Right lobe of liver (tissue), 4 donors: ENCODE results near the gene MYL10.

Experiments used
- POLR2A ChIP-seq: fragments of 450-650 bp; IDR thresholded peaks from one replicate; pipeline ENCODE4 v1.6.1; 2017; ENCODE audit warnings: antibody characterized with exemption, mild to moderate bottlenecking
- TF ChIP-seq, protein P1 (sequence below), 4 donors: fragments of 200-600 bp in 3 of 4; fragments of 450-650 bp in 1 of 4; IDR thresholded peaks; one replicate each; pipeline versions ENCODE4 v1.5.1 to v1.8.0; 2016 to 2022; ENCODE audit warnings: antibody characterized with exemption in 4 of 4, mild to moderate bottlenecking in 2 of 4
- donor health status: DM: no; HTN: no; CAD: no.
- donor health status: DM: no; HTN: no; CAD: no.
- donor health status: DM: no; HTN: yes; CAD: no.

DNA sequence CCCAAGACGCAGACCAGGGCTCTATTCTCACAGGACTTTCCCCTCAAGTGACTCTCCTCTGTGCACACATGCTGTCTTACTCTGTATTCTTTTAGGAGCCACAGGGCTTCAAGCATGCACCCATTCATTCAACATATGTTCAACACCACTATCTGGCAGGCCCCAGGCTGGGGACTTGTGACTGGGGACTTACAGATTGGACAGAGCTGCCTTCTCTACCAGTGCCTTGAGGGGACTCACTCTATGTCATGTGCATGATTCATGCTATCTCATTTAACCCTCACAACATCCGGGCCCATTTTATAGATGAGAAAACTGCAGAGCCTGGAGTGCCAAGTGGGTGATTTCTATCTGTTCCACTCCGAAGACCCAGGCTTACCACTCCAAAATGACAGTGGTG is 34.3 kb downstream of the MYL10 start:
- TF ChIP-seq, protein P1, sequence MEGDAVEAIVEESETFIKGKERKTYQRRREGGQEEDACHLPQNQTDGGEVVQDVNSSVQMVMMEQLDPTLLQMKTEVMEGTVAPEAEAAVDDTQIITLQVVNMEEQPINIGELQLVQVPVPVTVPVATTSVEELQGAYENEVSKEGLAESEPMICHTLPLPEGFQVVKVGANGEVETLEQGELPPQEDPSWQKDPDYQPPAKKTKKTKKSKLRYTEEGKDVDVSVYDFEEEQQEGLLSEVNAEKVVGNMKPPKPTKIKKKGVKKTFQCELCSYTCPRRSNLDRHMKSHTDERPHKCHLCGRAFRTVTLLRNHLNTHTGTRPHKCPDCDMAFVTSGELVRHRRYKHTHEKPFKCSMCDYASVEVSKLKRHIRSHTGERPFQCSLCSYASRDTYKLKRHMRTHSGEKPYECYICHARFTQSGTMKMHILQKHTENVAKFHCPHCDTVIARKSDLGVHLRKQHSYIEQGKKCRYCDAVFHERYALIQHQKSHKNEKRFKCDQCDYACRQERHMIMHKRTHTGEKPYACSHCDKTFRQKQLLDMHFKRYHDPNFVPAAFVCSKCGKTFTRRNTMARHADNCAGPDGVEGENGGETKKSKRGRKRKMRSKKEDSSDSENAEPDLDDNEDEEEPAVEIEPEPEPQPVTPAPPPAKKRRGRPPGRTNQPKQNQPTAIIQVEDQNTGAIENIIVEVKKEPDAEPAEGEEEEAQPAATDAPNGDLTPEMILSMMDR (IDR thresholded peaks at IDR 0.05) = no peak
- no peak for TF ChIP-seq POLR2A
